PC-9 (cell line): ENCODE results near the gene MPZL1.

Experiments
- CTCF ChIP-seq: fragments of 200-600 bp; sonication (generic); conservative IDR thresholded peaks from 2 replicates; pipeline ENCODE4 v1.6.1; 2017; ENCODE audit warnings: mixed run types, antibody characterized with exemption, mild to moderate bottlenecking, moderate library complexity
- EZH2 ChIP-seq: fragments of 200-600 bp; sonication (generic); IDR thresholded peaks from 2 replicates; pipeline ENCODE4 v1.8.0; 2017; ENCODE audit warnings: antibody characterized with exemption, low read depth

GRCh38 chr1:167798952-167799351 is 77.2 kb downstream of the MPZL1 start:
- TF ChIP-seq CTCF (no peak), EZH2 (no peak)
